Uterus (tissue), 4 donors: ENCODE results near the gene ARID1B. TPM values are rescaled to one million over a fixed set of nuclear protein-coding genes. Genes with fewer than 3 reads are reported as not detected.

Experiments used
- DNase-seq, 2 donors: peaks; one replicate each; pipeline ENCODE4 v3.0.0-alpha.2; 2019 to 2020
- H3K27ac ChIP-seq, 2 donors: fragments of 200-600 bp; sonication (generic); 1 replicate in 1 of 2; 2 replicates in 1 of 2; pipeline ENCODE4 v1.5.1; 2016 to 2018
- H3K27me3 ChIP-seq, 2 donors: fragments of 200-600 bp; sonication (generic); one replicate each; pipeline ENCODE4 v1.5.1; 2018 to 2019; ENCODE audit warnings: control low read depth in 1 of 2
- H3K36me3 ChIP-seq, 2 donors: fragments of 200-600 bp; sonication (generic); one replicate each; pipeline ENCODE4 v1.5.1; 2019; ENCODE audit warnings: control low read depth in 1 of 2
- H3K4me1 ChIP-seq, 2 donors: fragments of 200-600 bp; sonication (generic); one replicate each; pipeline ENCODE4 v1.5.1; 2018 to 2019; ENCODE audit warnings: control low read depth in 1 of 2
- H3K4me3 ChIP-seq, 2 donors: fragments of 200-600 bp; sonication (generic); 1 replicate in 1 of 2; 2 replicates in 1 of 2; pipeline ENCODE4 v1.5.1; 2018 to 2019; ENCODE audit warnings: mild to moderate bottlenecking in 1 of 2
- H3K9me3 ChIP-seq, 2 donors: fragments of 200-600 bp; sonication (generic); one replicate each; pipeline ENCODE4 v1.5.1; 2019; ENCODE audit warnings: control low read depth in 1 of 2
- POLR2A ChIP-seq, 2 donors: fragments of 450-650 bp; IDR thresholded peaks; one replicate each; pipeline ENCODE4 v1.6.1; 2016; ENCODE audit warnings: antibody characterized with exemption in 2 of 2, mild to moderate bottlenecking in 1 of 2, moderate library complexity in 1 of 2
- intact Hi-C: fragments of 100-400 bp; cut with DNase I; formaldehyde crosslinking; loops from one replicate; pipeline ENCODE4 v1.15.1; 2023; ENCODE audit warnings: low total_unique reads
- total RNA-seq, 4 donors: library from RNA; depleted of rRNA in 3 of 4; stranded (reverse); fragments of >200 nt in 3 of 4; gene quantifications; one replicate each; pipeline versions ENCODE4 v1.1.0 to v1.2.4, GENCODE V29; 2014 to 2023
- TF ChIP-seq, protein P1 (sequence below), 4 experiments: fragments of 200-600 bp in 2 of 4; fragments of 450-650 bp in 2 of 4; sonication (generic) in 2 of 4; IDR thresholded peaks; one replicate each; pipeline ENCODE4 v1.5.1; 2016 to 2019; ENCODE audit warnings: antibody characterized with exemption in 4 of 4, mild to moderate bottlenecking in 2 of 4, moderate library complexity in 1 of 4
- donor health status: DM: yes; HTN: yes; CAD: no.

ARID1B gene
- total RNA-seq, 4 donors from 2014 or later, result 63.8 to 198 (median 125) TPM

DNA sequence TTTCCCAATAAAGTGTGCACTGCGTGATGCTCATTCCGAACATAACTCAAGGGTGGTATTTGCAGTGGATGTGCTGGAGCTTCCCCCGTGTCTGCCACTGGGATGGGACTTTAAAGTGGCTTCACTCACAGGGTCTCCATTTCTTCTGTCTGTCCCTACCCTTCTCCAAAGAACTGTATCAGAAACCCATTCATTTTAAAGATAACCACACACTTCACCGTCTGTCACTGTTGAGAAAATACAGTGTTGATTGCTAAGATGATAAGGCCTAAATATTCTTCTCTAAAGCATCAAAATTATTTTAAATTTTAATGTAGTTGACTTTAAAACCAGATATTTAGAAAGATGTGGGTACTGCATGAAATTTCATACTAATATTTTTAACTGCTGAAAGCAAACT is 384.7 kb downstream of the ARID1B start:
- intact Hi-C loops, result no loop called here
- no peak for DNase-seq
- Histone ChIP-seq H3K36me3 (no peaks in the 10 kb centered on the region), H3K27ac (no peak overlapping the region), H3K9me3 (no peaks in the 10 kb centered on the region), H3K4me1 (no peaks in the 10 kb centered on the region), H3K27me3 (no peaks in the 10 kb centered on the region), H3K4me3 (no peak overlapping the region)
- TF ChIP-seq POLR2A (IDR thresholded peaks at IDR 0.05), result no peak
- TF ChIP-seq, protein P1, sequence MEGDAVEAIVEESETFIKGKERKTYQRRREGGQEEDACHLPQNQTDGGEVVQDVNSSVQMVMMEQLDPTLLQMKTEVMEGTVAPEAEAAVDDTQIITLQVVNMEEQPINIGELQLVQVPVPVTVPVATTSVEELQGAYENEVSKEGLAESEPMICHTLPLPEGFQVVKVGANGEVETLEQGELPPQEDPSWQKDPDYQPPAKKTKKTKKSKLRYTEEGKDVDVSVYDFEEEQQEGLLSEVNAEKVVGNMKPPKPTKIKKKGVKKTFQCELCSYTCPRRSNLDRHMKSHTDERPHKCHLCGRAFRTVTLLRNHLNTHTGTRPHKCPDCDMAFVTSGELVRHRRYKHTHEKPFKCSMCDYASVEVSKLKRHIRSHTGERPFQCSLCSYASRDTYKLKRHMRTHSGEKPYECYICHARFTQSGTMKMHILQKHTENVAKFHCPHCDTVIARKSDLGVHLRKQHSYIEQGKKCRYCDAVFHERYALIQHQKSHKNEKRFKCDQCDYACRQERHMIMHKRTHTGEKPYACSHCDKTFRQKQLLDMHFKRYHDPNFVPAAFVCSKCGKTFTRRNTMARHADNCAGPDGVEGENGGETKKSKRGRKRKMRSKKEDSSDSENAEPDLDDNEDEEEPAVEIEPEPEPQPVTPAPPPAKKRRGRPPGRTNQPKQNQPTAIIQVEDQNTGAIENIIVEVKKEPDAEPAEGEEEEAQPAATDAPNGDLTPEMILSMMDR (IDR thresholded peaks at IDR 0.05), result no peak

DNA sequence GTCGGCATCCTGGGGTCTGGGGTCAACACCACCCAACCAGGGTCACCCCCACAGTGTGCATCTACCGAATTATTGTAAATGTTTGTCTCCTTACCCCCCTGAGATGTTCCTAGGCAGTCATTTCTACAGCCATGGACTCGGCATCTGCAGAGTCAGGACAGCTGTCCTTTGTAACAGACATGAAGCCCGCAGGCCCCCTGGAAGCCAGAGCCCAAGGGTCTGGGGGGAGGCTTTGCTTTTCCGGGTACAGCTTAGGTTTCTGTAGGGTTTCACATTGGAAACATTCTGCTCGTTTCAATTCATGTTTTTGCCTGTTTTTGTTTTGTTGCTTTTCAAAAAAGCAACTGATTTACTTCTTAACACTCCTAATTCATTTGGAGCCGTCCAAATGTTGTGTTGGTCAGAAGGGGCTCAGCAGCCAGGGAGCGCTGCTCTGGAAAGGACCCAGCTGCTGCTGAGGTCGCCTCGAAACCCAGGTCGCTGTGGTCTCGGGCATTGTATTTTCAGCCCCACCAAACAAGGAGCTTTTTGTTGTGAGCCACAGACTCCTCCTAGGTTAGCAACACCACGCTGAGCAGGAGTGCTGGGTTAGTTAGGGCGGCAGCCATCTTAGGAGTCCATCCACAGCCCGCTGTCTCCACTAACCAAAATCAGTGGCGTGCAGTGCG is 385.7 kb downstream of the ARID1B start:
- Histone ChIP-seq H3K9me3 (no peaks in the 10 kb centered on the region), H3K36me3 (no peaks in the 10 kb centered on the region), H3K4me1 (no peaks in the 10 kb centered on the region), H3K27me3 (no peaks in the 10 kb centered on the region), H3K4me3 (no peak overlapping the region), H3K27ac (no peak overlapping the region)
- no peak for TF ChIP-seq POLR2A (IDR thresholded peaks at IDR 0.05)
- TF ChIP-seq, protein P1 (IDR thresholded peaks at IDR 0.05), result no peak
- intact Hi-C loops, result no loop called here
- DNase-seq, result no peak

DNA sequence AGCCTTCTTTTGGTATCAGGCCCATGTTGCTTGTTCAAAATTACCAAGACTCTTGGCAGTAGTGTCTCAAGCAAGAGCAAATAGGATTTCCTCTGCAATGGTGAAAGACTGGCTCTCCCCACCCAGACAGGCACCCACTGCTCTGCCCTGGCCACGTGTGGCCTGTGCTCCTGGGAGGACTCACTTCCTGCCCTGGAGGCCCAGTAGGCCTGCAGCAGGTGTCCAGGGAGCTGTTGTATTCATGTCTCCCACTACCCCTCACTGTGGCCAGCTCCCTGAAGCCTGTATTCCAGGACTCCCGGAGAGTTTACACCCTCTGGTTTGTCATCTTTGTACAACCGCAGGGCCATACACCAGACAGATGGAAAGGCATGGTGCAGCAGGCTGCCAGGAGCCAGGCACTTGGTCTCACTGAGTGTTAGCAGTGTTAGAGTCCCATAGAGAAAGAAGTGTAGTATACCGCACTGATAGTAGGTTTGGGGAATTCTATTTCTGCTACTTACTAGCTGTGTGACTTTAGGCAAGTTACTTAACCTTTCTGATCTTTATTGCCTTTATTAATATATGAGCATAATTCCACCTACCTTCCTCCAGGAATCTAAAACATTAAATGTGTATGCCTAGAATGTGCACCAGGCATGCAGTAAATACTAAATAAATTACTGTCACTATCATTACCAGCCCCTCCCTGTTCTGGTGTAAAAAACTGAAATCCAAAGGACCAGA is 386.4 kb downstream of the ARID1B start:
- H3K27ac ChIP-seq, result no peak overlapping the region
- DNase-seq, result no peak
- H3K4me3 ChIP-seq, result no peak overlapping the region
- no peaks in the 10 kb centered on the region for H3K4me1 ChIP-seq
- H3K36me3 ChIP-seq, result no peaks in the 10 kb centered on the region
- no peaks in the 10 kb centered on the region for H3K27me3 ChIP-seq
- TF ChIP-seq POLR2A (IDR thresholded peaks at IDR 0.05), result no peak
- TF ChIP-seq, protein P1 (IDR thresholded peaks at IDR 0.05), result no peak
- no peaks in the 10 kb centered on the region for H3K9me3 ChIP-seq
- intact Hi-C loops, result no loop called here

DNA sequence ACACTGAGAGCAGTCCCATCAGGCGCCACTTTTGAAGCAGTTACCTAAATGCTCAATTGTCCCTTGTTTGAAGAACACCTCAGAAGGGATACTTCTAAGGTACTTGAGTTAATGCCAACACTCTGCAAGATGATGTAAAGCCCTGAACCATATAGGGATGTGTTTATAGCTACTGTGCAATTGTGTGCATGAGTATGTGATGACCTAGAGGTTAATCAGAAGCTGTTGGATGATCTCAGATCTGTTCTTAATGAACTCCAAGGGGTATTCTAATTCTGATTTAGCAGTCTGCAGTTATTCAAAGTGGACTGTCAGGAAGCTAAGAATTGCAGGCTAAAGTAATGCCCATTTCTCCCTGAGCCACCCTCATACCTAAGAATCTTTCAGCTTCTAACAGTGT is 387.8 kb downstream of the ARID1B start:
- H3K4me3 ChIP-seq, result no peak overlapping the region
- intact Hi-C loops, result no loop called here
- no peak for DNase-seq
- no peaks in the 10 kb centered on the region for H3K36me3 ChIP-seq
- no peaks in the 10 kb centered on the region for H3K27me3 ChIP-seq
- no peak for TF ChIP-seq POLR2A (IDR thresholded peaks at IDR 0.05)
- TF ChIP-seq, protein P1 (IDR thresholded peaks at IDR 0.05), result no peak
- H3K4me1 ChIP-seq, result no peaks in the 10 kb centered on the region
- no peaks in the 10 kb centered on the region for H3K9me3 ChIP-seq
- no peak overlapping the region for H3K27ac ChIP-seq

DNA sequence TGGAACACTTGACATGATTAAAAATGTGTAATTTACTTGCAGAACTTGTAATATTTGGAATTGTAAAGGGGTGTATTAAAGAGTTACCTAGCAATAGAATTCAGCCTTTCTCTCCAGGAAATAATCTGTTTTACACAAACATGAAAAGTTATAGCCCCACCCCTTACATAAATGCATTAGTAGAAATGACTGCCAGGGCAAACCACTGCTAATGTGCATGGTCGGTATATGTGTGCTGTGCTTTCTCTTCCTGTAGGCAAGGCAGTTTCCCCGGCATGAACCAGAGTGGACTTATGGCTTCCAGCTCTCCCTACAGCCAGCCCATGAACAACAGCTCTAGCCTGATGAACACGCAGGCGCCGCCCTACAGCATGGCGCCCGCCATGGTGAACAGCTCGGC is 389.6 kb downstream of the ARID1B start:
- no peaks in the 10 kb centered on the region for H3K4me1 ChIP-seq
- no peak overlapping the region for H3K4me3 ChIP-seq
- no peak overlapping the region for H3K27ac ChIP-seq
- no peaks in the 10 kb centered on the region for H3K27me3 ChIP-seq
- H3K36me3 ChIP-seq, result no peaks in the 10 kb centered on the region
- DNase-seq, result no peak
- H3K9me3 ChIP-seq, result no peaks in the 10 kb centered on the region
- intact Hi-C loops, result no loop called here
- TF ChIP-seq POLR2A (IDR thresholded peaks at IDR 0.05), result no peak
- TF ChIP-seq, protein P1 (IDR thresholded peaks at IDR 0.05), result no peak
